Fibroblast of peridontal ligament (primary cell): ENCODE results near the gene TPCN1.

Source experiments
- DNase-seq: peaks from one replicate; pipeline ENCODE4 v3.0.0-alpha.2; 2010; ENCODE audit errors: extremely low read depth

Gene TPCN1

DNA sequence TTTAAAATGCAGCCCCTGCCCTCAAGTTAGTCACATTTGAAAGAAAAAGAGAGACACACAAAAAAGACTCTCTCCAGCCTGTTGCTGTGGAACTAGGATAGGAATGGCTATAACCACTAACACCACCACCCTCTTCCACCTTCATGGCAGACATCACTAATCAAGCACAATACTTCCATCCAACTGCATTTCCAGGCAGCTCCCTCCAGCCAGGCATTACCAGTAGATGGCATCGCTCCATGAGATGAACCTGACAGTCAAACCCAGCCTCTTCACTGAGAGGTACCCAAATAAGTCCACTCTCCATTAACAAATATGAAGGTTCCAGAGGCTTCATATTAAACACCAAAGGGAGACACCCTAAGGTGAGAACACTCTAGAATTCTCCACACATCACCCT lies 89.2 kb downstream of the TPCN1 start:
- DNase-seq = no peak

DNA sequence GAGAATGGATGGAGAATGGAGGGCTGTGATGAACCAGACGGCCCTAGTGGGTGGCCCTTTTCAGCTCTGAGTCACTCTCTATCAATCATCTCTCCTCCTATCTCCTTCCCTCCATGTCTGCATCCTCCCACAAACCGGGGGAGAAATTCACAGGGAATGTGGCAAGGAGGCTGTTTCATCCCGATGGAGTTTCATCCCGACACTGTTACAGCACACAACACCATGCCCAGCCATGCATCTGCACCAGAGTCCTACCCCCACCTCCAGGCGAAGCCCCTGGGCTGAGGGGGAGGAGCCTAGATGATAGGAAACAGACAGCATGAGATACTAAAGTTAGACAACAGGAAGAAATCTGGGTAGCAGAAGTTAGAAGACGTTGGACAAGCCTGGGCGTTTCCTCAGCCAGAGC lies 92.9 kb downstream of the TPCN1 start:
- no peak for DNase-seq

DNA sequence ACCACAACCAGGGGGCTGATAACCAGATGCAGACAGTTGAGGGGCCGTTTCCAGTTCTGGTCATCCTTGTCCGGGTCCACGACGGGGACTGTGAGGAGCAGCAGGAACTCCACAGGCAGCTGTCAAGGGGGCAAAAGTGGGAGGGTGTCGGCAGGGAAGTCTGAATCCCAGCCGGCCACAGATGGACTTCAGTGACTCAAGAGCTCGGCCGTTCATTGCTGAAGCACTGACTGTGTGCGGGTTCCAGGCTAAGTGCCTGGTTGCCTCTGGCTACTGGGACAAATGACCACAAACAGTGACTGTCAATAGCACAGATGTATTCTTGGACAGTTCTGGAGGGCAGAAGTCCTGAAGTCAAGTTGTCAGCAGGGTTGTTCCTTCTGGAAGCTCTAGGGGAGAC lies 94.1 kb downstream of the TPCN1 start:
- DNase-seq = no peak

DNA sequence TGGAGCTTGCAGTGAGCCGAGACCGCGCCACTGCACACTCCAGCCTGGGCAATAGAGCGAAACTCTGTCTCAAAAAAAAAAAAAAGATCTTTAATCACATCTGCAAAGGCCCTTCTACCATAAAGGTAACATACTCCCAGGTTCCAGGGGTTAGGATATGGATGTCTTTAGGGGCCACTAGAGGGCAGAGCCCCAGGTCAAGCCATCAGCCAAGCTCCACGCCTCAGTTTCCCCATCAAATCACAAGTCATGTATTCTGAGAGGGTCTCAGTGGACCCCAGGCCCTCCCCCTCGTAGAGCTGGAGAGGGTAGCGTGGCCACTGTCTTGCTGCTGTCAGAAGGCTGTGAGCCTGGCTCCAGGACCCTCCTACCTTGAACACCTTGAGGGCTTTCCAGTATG lies 94.9 kb downstream of the TPCN1 start:
- no peak for DNase-seq

DNA sequence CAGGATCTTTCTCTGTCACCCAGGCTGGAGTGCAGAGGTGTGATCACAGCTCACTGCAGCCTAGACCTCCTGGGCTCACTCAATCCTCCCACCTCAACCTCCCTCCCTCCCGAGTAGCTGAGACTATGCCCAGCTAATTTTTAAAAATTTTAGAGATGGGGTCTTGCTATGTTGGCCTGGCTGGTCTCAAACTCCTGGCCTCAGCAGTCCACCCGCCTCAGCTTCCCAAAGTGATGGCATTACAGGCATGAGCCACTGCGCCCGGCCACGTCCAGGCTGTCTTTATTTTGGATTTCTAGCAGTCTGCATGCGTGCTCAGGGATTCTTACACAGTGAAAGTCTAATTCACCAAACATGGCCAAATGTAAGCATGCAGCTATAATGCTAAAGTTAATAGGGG lies 95.9 kb downstream of the TPCN1 start:
- no peak for DNase-seq

DNA sequence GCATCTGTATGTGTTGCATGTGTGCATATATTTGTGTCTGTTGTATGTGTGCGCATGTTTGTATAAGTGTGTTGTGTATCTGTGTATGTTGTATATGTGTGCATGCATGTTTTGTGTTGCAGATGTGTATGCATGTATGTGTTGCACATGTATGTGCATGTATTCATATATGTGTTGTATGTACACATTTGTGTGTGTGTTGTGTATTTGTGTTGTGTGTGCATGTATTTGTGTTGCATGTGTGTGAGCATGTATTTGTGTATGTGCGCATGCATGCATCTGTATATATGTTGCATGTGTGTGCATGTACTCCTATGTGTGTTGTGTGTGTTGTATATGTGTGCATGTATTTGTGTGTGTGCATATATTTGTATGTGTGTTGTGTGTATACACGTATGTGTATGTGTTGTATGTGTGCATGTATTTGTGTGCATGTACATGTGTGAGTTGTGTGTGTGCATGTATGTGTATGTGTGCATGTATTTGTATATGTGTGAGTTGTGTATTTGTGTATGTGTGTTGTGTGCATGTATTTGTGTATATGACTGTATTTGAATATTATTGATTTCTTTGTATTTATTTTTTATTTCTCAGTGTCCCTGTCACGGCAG lies 96.9 kb downstream of the TPCN1 start:
- DNase-seq = no peak

DNA sequence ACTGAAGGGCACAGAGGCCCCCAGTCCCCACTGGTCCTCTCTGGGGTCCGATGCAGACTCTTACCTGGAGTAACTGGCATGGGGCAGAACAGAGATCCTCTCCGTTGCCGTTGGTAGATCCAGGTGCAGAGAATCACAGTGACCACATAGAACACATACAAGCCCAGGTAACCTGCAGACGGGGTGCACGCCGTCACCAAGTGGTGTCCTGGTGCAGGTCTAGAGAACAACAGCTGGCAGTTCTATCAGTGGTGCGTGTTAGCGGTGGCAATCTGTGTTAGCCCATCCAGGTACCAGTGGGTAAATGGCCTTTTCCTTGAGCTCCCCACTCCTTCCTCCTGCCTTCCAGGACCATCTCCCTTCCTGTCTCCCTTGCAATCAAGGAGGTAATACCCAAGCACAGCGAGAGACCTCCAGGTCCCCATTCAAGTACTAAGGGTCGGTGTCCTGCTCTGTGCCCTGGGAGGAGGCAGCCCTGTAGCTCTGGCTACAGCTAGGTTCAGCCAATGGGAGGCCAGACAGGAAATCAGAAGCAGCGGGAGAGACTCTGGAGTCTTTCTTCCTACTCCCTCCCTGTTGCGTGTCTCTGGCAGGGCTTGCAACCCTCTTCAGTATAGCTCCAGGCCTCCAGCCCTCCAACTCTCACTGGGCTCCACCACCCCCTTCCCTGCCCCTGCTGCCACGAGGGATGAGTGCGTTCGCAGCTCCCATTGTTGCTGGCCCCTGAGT lies 97.8 kb downstream of the TPCN1 start:
- no peak for DNase-seq

DNA sequence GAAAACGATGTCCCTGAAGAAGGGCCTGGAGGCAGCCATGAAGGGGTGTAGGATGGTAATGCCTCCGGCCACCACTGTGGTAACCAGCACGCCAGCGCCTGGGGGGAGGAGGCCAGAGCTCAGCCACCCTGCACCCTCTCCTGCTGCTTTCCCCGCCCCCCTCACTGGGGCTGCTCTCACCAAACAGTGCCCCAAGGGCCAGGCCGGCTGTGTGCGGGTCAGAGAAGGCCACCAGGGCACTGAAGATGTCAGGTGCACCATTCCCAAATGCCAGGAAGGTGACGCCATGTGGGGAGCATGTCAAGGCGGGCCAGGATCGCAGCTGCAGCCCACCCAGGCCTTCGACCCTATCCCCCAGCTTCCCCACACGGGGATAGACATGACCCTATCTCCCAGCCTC lies 99.1 kb downstream of the TPCN1 start:
- no peak for DNase-seq

DNA sequence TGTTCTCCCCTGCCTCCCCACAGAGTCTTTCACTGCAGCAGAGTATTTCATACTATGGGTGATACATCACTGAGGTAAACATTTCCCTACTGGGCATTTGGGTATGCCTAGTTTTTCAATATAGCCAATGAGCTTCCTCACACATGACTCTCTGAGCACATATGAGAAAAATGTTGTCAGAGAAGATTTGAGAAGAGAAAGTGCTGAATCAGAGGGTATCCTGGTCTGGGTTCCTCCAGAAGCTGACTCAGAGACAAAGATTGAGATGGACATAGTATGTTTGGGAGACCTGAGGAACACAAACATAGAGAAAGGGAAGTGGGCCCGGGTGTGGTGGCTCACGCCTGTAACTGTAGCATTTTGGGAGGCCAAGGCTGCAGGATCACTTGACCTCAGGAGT lies 101.1 kb downstream of the TPCN1 start:
- DNase-seq = peak; percentile 85

DNA sequence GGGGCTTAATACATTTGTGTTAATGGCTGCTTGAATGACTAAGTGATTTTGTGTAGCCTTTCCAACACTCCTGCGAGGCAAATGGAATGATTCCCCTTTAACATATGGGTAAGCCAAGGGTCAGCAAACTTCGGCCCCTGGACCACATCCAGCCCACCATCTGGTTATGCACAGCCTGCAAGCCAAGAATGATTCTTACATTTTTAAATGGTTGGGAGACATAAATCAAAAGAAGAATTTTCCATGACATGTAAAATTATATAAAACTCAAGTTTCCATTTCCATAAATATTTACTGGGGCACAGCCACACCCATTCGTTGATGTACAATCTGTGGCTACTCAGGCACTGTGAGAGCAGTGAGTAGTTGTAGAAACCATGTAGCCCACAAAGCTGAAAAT lies 104.7 kb downstream of the TPCN1 start:
- DNase-seq = peak; percentile 96

DNA sequence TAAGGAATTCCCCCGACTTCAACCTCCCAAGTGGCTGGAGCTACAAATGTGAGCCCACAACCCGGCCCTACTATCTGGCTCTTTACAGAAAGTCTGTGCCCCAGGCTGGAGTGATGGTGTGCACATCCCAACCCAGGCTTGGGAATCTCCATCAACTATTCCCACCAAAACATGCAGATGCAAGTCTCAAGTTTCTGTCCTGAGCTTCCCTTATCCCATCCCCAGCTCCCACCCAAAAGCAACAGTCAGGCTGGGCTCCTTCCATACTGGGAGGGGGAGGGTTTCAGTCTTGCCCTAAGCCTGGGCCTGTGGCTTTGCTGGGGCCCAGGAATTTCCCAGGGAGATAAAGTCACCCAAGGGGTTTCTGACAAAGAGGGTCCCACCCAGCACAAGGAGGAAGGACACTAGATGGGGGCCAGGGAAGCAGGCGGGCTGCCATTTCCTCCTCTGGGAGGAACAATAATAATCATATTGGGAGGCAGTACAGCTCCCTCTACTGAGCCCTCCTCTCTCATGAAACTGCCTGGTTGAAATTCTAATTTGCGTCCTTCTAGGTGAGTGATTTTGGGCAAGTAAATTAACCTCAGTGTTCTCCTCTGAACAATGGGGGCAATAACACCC lies 105.6 kb downstream of the TPCN1 start:
- peak; percentile 33 for DNase-seq

DNA sequence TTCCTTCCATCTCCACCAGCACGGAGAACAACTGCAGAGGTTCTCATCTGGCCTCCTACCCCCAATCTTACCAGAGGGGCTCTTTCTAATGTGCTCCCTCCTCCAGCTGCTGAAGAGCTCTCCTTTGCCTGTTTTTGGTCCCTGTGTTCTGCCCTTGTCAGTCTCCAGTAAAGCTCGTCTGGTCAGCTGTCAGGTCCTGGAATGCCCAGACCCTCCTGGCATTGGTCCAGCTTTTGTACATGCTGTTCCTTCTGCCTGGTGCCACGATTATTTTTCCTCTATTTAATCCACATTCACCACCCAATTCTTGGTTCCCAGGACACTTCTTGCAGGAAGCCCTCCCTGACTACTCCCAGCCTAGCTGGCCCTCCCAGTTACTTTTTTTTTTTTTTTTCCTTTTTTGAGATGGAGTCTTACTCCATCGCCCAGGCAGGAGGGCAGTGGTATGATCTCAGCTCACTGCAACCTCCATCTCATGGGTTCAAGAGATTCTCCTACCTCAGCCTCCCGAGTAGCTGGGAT lies 107.2 kb downstream of the TPCN1 start:
- no peak for DNase-seq

DNA sequence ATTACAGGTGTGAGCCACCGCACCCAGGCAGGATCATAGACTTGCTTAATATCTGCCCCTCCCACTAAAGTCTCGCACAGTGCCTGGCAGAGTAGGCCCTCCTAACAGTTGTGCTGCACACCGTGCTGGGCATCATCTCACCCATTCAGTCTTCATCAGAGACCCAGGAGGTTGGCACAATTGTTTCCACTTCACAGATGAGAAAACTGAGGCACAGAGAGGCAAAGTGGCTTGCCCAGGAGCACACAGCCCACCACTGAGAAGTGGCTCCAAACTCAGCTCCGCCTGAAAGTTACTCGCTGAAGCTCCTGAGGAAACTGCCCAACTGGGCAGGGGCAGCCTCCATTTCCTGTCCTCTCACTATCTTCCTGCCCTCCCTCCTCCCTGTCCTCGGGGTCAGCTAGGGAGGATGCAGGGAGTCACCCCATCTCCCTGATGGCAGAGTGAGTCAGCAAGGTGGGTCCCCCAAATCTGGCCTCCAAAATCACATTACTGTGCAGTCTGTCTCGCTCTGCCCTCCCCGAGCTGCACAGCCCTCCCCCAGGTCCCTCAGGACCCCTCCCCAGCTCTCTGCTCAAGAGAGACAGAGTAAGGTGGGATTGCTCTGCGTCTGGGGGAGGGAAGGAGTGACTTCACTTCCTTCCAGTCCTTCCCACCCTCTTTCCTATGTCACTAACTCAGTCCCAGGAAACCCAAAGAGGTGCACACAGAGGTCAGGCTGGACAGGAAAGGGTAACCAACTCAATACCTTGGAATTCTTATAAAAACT lies 107.9 kb downstream of the TPCN1 start:
- no peak for DNase-seq

DNA sequence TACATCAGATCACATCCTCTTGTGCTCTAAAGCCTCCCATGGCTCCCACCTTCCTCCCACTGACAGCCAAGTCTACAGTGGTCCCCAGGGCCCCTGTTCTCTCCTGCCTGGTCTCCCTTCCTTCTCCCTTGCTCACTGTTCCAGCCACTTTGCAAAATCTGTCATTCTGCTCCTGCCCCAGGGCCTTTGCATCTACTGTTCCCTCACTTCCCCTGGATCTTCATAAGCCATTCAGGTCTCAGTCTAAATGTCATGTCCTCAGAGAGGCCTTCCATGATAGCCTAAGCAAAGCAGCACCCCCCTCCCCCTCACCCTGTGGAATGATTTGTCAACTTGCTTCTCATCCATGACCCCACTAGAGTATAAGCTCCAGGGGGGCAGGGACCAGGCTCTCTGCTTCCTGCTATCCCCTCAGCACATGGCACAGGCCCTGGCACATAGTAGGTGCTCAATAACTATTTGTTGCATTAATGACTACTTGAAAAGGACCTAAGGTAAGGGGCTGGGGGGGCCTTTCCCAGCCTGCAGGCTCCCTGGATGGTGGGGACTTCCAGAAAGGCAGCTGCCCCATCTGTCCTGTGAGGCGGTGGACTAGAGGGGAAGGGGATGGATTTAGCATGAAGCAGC lies 108.6 kb downstream of the TPCN1 start:
- DNase-seq = no peak

DNA sequence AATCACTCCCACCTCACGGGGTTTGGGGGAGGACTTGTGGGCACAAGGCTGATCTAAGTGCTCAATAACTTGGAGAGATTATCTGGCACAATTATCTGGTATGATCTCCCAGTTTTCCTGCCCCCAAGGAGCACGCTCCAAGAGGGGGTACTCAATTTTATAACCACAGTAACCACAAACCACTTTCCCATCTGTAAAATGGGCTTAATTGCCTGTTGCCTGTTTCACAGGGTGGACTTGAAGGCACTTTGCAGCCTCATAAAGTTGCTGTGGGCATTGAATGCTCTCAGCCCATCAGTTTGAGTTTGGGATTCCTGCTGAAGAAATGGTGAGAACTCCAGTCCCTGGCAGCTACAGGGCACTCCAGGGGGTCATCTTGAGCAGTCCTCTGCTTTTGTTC lies 109.2 kb downstream of the TPCN1 start:
- no peak for DNase-seq

DNA sequence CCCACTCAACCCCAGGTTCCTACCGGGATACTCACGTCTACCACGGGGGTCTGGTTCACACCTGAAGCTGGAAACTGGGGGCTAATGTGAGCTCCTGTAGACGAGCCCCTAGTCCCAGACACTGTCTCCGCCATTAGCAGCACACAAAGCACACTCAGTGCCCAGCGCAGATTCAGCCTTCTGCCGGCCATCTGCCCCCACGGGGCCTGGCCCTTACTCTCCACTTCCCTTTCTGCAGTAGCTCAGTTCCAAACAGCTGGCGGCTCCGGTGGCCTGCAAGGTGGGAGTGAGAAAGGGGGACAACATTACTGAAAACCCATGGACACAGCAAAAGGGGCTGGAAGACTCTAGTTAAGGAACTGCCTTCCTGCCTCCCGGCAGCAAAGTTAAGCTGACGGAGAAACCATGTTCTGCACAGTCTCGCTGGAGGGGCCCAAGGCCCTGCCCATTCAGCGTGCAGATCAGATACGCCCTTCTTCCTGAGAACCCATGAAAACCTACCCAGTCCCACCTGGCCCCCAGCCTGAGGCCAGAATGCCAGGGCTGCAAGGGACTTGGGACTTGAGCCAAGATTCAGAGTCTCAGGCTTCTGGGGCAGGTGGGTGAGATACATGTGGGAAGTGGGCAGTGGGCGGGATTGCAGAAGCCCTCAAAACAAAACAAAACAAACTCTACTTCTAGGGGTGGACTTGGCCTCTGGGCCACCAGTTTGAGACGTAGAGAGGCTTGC lies 111.6 kb downstream of the TPCN1 start:
- no peak for DNase-seq

DNA sequence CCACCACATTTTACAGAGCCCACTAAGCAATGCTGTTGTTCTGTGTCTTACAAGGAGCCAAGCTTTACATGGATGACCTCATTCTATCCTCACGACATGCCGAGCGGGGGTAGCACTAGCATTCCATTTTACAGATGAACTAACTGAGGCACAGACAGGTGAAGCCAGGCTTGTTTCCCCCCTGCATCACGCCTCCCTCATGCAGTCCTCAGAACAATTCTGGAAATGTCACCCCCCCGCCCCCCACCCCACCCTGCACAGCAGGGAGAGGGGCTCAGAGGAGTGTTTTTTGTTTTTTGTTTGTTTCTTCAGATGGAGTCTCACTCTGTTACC lies 112.1 kb downstream of the TPCN1 start:
- DNase-seq = no peak

DNA sequence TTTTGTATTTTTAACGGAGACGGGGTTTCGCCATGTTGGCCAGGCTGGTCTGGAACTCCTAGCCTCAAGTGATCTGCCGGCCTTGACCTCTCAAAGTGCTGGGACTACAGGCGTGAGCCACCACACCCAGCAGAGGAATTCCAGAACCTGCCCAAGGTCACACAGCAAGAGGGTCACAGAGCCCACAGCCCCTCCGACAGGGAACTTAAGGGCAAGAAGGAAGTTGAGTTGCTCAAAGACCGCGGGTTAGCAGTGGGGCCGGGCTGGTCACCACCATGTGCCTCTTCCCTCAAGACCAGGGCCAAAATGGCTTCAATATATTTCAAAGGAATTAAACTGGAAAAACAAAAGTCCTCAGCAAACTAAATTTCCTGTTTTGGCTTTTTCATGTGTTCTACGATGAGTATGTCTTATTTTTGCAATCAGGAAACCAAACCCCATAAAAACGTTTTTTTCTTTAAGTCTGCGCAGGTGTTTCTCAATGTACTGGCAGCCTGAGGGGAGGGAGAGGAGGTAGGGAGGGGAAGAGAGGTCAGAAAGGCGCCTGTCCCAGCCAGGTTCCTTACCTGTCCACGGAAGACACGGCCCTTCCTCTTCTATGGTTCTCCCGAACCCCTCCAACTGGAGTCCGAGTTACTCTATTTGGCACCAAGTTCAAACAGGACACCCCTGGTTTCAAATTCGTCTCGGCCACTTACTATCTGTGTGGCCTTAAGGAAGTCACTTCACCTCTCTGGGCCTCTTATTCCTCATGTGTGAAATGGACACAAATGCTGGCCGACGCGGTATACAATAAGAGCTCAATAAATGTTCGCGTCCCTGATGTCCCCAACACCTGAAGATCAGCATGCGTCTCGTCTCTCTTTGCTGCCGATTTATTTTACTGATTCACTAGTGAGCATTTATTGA lies 112.9 kb downstream of the TPCN1 start:
- DNase-seq = peak; percentile 14

DNA sequence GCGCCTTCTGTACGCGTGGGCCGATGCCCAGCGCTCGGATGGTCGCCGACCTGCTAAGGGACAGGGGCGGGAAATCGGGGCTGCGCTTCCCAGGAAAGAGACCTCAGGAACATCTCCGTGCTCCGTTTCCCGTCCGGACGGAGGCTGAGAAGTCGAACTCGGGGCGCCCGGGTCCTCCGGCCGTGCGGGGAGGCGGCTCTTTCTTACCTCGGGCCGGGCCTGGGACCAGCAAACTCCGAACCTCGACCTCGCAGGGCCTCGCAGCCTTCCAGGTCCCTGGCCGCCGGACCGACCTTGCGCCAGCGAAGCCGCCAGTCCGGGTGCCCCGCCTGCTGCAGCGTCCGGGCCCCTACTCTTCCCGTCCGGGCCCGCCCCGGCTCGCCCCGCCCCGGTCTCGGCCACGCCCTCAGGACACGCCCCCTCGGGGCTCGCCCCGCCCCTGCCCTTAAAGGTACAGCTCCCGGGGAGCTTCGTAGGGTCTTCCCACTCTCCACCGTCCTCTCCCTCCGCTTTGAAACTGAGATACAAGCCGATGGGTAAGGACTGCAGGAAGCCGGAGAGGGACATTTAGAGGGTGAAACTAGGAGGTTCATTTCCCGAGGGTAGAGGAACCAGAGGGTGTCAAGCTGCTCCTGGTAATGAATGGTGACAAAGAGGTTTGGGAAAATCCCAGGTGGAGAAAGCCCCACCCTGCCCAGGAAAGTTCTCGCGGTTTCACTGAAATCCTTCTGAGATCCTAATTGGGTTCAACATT lies 113.7 kb downstream of the TPCN1 start, which contains the start of gene SLC8B1:
Gene SLC8B1, minus strand, starts transcription at position 324 of the 754 bp plus-strand sequence. CDS start 2,231 bp downstream, outside the sequence.
- DNase-seq = peak; percentile 58
